ENCODE data around the gene AKT2.

AKT2 gene

DNA sequence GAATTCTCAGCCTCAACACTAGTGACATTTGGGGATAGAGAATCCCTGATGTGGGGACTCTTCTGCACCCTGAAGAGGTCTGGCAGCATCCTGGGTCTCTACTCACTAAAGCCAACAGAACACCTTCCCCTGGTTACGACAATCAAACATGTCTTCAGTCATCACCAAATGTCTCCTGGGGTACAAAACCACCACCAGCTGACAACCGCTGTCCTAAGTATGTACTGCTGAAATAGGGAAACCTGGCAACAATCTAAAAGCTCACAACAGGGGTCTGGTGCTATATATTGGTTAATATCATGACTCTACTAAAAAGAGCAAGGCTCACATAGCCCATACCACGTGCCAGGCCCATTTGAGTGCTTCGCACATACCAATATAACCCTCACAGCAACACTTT lies 13.4 kb downstream of the AKT2 start:
- DNase-seq: no peak

DNA sequence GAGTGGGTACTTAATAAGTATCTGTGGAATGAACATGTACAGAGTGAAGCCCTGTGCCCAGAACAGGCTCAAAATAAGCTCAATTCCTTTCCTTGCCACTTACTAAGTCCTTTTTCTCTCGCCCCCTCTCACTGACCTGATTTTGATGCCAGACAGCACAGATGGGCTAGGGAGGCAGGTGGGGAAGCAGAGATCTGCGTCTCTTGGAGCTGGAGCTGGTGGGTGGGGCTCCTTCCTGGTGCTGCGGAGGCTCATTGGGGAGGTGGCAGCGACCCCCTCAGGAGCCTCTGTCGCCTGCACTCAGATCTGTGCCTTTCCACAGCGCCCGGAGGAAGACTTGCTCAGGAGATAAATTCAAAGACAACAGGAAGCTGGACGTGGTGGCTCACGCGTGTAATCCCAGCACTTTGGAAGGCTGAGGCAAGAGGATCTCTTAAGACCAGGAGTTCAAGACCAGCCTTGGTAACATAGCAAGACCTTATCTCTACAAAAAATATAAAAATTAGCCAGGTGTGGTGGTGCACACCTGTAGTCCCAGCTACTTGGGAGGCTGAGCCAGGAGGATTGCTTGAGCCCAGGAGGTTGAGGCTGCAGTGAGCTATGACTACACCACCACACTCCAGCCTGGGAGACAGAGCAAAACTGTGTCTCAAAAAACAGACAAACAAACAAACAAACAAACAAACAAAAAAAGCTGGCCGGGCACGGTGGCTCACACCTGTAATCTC lies 14.6 kb downstream of the AKT2 start:
- DNase-seq: no peak

DNA sequence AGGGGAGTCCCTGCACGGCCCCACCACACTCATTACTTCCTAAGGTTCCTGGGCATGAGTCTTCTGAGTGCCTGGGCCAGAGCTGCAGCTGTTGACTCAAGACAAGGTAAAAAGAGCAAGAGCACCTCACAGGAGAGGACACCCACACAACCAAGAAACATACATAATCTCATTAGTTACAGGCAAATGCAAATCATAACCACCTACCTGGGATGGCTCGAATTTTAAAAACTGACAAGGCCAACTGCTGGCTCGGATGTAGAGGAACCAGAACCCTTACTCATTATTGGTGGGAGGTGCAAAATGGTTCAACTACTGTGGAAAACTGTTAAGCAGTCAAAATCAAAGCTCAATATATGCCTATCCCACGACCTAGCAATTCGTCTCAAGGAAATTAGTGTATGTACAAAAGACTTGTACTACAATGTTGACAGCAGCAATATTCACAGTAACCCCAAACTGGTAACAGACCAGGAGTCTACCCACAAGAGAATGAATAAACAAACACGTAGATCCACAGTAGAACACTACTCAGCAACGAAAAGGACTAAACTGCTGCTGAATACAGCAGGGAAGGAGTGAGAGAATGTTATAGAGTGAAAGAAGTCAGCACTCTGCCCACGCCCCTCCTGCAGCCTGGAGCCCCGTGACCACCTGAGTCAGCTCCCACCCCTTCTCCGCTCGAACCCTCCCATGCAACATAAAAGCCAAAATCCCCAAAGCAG lies 15.8 kb downstream of the AKT2 start:
- DNase-seq: no peak

DNA sequence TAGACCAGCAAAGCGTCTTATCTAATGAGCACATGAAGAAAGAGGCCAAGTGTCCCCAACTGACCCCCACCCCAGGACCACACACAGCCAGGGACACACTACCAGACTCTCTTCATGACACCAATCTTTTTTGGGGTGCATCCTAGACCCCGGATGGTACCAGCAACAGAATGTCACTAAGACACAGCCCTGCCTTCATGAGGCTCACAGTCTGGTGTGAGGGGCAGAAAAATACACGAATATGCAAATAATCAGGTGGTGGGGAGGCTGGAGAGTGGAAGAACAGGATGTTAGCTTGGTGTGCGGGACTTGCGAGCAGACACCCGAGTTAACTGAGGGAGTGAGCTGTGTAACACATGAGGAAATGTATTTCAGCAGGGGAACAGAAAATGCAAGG lies 17.5 kb downstream of the AKT2 start:
- DNase-seq: no peak

DNA sequence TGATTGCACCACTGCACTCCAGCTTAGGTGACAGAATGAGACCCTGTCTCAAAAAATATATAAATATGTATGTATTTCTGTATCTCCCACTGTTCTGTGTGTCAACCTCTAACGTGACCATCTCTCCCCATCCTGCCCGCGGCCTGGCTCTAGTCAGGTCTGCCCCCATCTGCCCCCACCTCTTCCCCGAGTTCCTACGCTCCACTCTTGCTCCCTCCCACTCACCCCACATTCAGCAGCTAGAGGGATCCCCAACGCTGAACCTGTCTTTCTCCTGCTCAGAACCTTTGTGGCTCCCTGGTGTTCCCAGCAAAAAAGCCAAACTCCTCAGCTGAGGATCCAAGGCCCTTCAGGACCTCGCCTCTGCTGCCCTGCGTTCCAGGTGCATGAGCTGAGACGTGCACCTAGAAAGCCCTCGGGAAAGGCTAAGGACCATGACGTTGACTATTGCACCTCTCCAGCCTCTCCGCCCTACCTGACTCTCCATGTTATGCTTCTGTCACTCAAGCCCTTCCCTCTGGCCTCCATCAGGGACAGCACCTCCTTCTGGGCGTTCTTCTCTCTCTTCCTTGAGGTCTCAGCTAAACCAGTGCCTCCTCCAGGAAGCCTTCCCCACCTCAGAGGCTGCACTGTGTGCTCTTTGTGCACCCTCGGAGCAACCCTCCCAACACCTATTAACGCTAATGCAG lies 18.1 kb downstream of the AKT2 start:
- no peak for DNase-seq

DNA sequence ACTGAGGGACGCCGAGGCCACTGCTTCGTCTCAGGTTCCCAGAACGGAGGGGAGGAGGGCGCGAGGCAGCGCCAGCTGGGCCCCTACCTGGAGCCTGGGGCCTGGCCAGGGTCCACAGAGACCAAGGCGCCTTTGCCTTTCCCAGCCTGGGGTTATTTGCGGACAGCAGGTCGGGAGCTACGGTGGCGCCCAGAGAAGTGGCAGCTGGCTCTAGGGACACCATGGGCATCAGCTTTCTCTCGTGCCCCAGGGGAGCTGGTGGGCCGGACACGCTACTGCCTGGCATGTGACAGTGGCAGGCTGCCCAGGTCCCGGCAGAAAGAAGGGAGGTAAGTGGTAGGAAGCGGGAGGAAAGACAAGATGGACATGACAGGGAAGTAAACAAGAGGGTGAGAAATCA lies 19.0 kb downstream of the AKT2 start:
- DNase-seq: no peak

DNA sequence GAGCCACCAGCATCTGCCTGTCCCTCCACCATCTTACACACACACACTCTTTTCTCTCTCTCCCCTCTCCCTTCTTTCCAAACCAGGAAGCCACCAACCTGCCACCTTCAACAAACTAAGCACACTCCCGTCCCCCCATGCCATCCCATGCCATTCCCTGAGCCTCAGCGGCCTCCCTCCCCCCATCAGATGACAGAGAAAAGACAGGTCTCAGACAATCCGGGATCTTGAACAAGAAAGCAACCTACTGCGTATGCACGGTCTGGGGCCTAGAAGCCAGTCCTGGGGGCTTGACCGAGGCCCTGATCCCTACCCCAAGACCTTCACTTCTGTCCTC lies 19.4 kb downstream of the AKT2 start:
- DNase-seq: no peak

DNA sequence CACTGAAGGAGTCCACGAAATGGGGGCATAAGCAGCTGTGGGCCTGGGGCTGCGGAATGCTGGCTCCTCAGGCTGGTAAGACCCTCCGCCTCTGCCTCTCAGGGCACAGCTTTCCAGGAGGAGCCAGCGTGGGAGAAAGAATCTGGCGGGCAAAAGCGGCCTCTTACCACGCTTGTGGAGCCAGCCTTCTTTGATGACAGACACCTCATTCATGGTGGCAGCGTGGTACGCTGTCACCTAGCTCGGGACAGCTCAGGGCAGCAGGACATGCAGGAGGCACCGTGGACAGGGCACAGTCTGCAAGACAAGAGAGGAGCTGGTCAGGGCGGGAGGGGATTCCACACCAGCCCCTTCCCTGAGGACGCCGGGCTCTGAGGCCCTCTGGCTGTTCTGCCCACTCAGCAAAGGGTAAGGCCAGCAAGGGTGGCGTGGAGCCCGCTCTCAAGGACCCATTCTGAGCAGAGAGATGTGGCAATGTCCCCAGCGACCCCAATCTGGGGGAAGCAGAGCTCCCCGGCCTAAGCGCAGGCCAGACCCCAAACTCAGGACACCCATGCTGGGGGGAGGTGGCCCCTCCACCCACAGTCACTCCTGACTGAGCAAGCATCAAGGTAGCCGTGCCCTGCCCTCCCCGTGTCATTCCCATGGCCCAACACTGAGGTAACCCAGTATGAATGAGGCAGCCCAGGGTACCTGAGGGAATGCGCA lies 19.9 kb downstream of the AKT2 start:
- no peak for DNase-seq

DNA sequence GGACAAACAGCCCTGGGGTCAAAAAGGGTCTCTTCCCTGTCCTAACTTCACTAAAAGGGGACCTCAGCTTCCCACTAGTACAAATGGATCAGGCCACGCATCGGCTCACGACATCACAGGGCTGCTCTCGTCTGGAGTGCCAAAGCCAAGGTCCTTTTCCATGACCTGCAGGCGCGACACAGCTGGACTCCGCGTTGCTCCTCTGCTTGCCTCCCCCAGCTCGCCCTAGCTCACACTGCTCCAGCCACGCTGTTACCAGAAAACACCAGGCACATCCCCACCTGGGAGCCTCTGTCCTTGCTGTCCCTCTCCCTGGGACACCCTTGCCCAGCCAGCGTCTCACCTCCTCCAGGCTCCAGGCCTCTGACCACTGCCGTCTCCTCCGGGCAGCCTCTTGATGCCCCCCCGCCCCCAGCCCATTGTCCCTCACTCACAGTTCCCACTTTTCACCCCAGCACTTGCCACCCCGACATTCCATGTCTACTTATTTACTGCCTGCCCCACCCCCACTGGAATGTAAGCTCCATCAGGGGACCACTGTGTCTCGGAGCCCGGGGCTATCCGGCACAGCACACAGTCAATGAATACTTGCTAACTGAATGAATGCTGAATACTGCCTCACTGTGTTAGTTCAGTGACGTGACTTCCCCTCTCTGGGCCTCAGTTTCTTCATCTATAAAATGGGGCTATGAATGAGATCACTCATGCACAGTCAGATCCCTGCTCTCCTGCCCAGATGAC lies 20.7 kb downstream of the AKT2 start:
- DNase-seq: no peak

DNA sequence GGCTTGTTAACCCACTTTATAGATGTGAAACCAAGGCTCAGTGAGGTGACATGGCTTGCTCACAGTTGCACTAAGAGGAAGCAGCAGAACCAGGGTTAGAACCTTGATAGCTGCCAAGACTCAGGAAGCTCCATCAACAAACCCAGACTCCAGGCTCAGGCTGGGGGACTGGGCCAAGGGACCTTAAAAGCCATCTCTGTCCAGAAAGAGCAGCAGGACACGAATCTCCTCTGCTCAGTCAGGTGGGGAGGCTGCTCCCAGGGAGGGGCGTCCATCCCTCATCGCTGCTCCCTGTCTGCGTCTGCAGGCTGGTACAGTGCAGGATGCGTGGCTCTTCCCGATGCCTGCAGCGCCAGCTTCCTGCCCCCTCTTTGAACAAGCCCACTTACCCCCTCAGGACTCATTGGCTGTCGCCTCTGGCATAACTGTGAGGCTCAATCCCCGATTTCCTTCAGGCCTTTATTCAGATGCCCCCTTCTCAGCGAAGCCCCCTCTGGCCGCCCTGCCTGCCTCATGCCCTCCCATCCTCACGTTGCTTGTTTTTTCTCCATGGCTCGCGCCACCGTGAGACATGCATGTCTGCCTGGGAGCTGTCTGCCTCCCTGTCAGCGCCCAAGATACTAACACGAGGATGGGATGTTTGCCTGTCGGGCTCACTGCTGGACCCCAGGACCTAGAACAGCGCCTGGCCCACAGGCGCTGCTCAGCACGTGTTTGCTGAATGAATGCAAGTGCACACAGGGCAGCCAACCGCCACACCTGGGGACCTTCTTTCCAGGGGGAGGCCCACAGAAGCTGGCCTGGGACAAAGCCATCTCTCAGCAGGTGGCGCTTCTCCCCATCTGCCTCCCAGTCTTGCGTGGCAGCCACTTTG lies 21.5 kb downstream of the AKT2 start:
- no peak for DNase-seq

DNA sequence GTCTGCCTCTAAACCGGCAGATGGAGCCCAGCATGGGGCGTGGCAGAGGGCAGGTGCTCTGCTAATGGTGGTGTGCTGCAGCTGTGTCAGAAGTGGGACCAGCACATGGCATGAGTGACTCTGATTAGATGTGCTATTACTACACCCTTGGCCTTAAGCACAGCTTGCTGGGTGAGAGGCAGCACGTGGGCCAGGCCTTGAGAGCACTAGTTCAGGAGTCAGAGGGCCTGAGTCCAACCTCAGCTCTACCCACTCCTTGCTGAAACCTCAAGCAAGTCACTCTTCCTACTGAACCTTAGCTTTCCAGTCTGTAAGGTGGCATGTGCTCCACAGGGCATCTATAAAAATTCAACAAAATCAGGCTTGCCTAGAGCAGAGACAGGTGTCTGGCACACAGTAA lies 22.7 kb downstream of the AKT2 start:
- no peak for DNase-seq

DNA sequence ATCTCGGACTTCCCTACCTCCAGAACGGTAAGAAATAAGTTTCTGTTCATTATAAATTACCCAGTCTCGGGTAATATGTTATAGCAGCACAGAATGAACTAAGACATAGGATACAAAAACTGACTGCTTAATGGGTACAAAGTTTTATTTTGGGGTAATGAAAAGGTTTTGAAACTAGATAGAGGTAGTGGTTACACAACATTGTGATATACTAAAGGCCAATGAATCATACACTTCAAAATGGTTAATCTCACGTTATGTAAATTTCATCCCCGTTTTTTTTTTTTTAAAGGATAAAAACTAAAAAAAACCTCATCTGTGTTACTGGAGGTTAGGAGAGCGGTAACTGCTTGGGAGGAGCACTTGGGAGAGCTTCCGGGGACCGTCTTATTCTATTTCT lies 23.5 kb downstream of the AKT2 start:
- no peak for DNase-seq

DNA sequence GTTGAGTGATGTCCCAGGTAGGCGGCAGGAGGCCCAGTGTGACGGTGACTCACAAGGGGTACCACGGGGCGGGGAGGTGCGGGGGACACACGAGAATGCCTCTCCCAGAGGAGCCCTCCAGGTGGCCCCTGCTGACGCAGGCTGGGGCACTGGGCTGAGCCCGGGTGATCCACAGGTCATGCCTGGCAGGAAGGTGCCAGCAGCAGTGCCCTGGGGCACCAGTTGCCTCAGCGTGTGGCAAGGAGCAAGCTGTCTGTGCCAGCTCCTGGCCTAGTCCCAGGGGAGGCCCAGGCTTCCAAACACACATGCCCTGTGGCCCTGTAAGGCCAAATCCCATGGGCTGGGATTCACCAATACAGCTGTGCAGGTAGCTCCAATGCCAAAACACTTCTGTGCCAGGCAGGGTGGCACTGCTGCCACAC lies 28.0 kb downstream of the AKT2 start:
- no peak for DNase-seq

DNA sequence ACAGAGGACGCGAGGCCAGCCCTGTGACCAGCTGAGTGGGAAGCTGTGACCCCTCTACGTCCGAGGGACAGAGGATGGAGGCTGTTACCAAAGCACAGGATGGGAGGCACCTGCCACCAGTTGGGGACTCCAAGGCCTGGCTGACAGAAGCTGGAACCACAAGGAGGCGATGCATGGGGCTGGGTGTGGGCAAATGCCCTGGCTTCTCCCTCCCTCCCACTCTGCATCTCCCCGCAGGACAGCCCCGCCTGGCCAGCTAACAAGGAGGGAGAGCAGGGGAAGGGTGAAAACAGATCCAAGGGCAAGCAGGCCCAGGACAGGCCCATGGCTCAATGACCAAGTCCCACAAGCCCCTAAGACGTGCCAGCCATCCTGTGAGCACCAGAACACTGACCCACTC lies 28.6 kb downstream of the AKT2 start:
- DNase-seq: no peak

DNA sequence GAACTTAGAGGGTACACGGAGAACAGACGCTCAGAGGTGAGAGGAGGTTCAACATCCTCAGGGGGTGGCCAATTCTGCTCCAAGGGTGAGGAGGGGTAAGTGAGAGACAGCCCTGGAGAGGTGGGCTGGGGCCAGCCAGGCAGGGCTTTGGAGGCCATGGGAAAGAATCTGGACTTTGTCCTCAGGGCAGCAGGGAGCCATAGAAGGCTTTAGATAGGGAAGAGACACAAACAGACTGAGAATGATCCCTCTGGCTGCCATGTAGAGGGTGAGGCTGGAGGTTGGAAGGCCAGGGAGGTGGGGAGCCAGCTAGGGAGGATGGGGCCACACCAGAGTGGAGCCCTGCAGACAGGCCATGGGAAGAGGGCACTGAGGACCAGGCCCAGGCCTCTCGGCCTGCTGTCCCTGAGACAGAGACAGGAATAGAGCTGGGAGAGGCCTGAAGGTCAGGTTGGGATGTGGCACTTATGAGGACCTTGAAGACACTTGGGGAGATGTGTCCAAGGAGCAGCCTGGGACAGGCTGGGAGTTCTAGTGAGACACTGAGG lies 29.5 kb downstream of the AKT2 start:
- DNase-seq: no peak

DNA sequence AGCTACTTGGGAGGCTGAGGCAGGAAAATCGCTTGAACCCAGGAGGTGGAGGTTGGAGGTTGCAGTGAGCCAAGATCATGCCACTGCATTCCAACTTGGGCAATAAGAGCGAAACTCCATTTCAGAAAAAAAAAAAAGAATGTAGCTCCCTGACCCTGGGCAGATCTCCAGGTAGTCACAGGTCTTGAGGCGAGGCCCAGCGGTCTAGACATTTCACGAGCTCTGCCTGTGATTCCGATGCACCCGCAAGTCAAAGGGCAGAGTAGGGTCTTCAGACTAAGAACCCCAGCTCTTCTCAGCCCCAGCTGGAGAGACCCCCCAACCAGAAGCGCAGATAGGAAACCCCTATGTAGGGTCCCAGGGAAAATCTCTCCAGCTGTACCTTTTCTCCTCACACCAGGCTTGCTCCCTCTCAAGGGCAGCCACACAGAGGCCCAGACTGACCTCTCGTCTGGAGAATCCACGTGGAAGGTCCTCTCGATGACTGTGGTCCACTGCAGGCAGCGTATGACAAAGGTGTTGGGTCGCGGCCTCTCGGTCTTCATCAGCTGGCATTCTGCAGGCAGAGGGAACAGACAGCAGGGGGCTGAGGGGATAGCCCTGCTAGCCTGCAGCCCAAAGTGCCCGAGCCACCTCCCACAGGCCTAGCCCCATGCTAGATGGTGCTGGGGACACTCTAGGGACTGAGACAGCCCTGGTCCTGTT lies 30.3 kb downstream of the AKT2 start:
- DNase-seq: no peak

DNA sequence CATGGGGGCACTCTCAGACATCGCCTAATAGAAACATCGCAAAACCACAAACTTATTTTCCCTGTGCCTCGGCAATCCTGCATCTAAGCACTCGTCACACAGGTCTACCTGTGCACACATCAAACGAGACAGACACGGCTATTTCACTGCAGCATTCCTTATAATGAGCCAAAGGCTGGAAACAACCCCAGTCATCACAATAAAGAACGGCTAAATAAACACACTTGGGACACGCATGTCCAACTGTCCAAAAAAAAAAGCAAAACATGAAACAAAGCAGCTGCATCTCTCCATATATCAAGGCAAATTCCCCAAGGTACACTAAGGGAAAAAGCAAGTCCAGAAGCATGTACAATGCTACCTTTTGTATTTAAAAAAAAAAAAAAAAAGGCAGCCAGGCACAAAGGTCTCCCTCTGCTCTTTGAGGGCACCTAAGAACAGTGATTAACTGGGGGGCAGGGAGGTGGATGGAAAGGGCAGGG lies 31.5 kb downstream of the AKT2 start:
- no peak for DNase-seq

DNA sequence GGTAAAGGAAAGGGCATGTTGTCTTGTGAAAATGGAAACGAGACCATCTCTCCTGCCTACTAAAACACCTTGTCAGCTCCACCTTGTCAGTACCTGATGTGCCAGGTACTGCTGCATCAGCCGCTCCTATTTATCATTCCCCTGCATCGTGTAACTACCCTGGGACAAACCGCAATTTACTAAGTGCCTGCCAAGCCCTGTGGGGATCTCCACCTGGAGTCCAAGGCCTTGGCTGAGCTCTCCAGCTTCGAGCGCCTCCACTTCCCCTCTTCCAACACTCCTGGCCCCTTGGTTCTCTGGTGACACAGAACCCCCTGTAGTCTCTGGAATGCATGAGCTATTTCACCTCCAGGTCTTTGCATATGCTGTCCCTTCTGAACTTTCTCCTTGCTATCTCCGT lies 32.8 kb downstream of the AKT2 start:
- DNase-seq: no peak

DNA sequence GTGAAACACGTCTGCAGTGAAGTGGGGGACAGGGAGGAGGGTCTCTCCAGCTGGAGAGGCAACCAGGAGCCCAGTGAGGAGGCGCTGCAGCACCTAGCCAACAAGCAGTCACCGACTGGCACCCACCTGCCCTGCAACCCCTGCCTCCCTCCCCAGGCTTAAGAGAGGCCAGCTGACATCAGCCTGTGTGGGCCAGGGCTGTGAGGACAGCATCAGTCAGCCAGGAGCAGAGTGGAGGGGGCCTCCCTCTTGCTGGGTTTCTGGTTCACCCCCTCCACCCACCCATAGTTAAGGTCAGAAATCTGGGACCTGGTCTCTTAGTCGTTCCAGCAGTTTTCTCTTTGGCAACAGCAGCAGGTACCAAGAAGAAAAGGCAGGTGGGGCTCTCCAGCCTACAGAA lies 33.2 kb downstream of the AKT2 start:
- no peak for DNase-seq

DNA sequence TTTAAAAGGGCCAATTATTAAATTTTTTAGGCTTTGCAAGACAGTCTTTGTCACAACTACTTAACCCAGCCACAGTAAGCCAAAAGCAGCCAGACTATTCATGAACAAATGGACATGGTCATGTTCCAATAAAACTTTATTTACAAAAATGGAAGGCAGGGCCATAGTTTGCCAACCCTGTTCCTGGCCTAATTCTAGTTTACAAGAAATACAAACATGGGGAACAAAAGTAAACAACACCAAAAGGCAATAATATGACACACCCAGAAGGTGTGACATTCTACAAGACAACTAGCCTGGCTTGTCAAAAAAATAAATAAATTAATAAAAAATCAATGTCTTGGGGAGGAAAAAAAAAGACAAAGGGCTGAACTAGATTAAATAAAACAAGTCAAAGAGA lies 33.9 kb downstream of the AKT2 start:
- DNase-seq: no peak

DNA sequence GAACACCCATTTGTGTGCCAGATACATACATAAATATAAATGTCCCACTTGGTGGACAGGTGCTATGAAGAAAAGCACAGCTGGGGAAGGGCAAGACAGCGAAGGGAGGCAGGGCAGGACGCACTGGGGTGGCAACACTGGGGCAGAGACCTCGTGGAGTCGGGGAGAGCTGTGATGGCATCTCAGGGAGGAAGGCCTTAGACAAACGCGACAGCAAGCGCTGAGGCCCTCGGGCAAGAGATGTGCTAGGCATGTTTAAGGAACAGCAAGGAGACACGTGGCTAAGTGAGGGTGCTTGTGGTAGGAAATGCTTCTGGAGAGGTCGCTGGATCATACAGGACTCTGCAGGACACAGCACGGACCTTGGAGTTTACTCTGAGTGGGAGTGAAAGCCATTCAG lies 35.4 kb downstream of the AKT2 start:
- no peak for DNase-seq

All from SIG-M5 (cell line).